ENCODE measurements around the gene DYNLT1.
"Not testable (repeated sequence)": the region's sequence is repeated elsewhere in the genome, so short reads cannot be mapped to it uniquely, and the experiment has no call there.

Gene DYNLT1

DNA sequence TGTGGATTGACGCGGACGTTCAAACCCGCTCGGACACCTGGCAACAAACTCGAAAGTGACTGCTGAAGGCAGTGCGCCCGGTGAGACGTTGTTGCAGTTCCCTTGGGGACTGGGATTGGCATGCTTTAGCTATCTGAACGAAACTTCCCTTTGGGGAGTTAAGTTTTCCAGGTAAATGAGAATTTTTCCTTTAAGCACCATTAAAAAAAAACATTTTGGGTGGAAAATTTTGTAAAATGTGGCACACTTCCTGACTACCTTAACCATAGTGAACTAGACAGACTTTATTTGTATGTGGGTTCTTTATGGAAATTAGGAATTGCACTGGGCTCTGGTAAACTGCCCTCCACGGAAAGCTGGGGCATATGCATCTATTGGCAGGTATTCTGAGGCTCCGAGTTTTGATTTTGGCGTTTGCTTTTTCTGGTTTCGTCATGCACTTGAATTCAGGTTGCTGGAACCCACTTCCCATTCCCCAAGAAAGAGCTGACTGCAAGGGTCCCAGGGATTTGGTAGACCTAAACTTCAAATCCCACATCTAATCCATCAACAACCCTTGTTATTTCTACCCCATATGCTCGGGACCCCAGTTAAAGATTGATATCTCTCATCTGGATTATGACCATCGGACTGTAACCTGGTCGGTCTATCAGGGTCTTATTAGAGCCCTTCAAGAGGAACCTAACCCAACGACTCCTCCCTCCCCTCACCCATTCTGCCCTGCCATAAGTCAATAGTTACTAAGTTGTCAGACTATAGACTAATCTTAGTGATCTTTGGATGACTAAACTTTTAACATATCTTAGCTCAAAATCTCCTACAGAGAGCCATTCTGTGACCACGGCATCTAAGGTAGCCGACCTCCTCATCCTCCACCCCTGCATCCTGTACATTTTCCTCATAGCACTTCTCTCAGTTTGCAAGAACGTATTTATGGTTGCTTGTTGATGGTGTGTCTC is 800 bp upstream of the DYNLT1 start:
- DNase-seq, result no peak

GRCh38 chr6:158643836-158644230 is 710 bp downstream of the DYNLT1 start:
- DNase-seq, result no peak

DNA sequence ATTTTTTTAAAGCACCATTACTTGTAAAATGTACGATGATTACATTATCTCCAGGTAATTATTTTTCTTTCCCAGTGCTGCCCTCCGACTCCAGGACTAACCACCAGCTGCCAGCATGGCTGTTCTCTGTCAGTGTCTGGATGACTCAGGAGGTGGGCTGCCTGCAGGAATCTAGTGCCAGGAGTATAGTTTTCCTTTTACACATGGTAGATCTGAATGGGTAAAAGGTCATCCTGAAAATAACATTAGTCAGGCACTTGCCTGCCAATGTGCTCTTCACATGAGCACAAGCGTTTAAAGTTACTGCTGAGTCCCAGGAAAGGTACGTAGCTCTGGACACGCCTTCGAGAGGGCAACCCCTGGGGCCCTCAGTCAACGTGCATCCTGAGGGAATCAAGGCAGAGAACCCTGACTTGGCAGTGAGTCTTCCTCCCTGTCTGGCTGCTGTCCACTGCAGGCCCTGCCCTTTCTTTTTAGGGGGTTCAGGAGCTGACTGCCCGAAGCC is 2.4 kb downstream of the DYNLT1 start:
- no peak for DNase-seq

- no peak for DNase-seq
These were observed 4.0 kb downstream of the DYNLT1 start for GRCh38 chr6:158640519-158640918.

GRCh38 chr6:158639056-158639455 is 5.5 kb downstream of the DYNLT1 start:
- no peak for DNase-seq

DNA sequence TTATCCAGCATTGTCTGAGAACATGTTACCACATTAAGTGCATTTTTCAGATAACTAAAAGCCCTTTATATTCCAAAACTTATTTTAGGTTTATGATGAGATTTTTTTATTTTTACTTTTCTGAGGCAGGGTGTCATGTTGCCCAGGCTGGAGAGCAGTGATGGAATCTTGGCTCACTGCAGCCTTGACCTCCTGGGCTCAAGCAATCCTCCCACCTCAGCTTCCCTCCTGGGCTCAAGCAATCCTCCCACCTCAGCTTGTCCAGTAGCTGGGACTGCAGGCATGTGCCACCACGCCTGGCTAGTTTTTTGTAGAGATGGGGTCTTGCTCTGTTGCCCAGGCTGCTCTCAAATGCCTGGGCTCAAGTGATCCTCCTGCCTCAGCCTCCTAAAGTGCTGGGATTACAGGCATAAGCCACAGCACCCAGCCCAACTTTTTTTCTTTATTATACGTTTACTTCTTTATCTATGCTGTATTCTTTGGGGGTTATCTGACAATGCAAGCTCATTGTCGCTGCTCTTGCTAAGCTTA is 6.2 kb downstream of the DYNLT1 start:
- DNase-seq, result no peak

DNA sequence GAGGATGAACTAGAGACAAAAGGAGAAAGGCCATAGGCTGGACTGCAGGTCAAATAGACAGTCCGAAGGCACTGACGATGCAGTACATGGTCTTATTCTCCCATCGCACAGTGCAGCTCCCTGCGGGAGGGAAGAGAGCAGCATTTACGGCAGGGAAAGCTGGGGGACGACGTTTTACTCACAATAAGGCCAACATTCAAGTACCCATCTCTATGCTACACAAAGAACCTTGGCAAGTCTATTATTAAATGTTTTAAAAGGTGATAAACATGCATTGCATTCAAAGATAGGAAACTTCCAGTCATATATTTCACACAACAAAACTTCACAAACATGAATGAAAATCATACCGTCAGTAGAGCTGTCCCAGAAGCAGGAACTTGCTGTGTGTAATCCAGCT is 7.8 kb downstream of the DYNLT1 start:
- no peak for DNase-seq

DNA sequence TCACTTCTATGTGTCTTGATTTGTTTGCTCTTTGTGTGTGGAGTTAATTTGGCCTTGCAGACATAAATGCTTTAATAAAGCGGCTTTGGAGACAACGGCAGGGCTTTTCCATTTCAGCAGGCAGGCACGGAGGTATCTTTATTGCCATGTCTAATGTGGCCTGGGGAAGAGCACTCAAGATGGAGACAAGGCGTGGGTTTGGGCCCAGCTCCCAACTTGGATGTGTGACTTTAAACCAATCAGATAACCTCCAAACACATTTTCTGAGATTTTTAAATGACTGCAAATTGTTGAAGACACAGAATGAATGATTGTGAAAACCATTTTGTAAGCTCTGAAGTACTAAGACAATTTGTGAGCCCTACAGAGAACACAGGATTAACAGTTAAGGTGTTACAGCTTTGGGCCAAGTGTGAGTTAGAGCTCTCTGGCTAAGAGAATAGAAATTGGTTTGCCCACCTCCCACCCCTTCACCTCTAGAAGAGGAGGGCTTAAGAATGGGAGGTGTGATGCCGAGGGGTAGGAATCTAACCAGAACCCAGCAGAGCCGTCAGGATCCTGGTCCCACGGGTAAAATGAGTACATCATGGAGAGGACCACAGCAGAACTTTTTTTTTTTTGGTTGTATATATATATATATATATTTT is 9.0 kb downstream of the DYNLT1 start:
- no peak for DNase-seq

GRCh38 chr6:158634695-158635426 is 9.7 kb downstream of the DYNLT1 start:
- DNase-seq, result no peak

DNA sequence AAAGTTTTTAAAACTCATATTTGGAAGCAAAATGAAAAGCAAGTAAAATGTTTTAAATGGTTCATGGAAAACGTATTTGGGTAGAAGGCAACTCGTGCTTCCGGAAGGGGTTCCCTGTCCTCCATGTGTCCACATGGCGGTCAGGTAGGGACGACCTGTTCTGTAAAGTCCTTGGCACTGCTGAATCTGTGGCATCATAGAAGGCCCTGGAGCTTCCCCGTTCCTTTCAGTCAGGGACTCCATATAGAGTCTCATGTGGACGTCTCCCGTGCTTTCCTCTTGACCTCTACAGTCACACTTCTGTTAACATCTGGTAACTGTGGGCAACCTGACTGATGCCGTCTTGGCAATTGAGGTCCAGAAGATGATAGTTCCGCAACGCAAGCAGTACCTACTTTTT is 11.4 kb downstream of the DYNLT1 start:
- no peak for DNase-seq

DNA sequence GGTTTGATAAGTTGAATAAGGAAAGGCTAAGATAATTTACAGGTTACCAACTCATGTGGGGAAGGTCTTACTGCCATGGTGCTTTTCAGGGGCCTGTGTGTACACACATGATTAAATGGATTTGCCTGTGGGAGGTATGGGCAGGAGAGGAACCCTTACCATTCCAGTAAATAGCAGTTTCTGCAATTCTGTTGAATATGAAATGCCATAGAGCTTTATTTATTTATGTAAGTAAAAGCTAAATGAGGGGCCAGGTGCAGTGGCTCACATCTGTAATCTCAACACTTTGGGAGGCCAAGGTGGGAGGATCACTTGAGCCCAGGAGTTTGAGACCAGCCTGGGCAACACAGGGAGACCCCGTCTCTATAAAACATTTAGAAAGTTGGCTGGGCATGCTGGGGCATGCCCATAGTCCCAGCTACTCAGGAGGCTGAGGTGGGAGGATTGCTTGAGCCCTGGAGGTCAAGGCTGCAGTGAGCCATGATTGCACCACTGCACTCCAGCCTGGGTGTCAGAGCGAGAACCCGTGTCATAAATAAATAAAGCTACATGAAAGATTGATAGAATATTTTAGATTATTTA is 11.9 kb downstream of the DYNLT1 start:
- not testable (repeated sequence) for DNase-seq

DNA sequence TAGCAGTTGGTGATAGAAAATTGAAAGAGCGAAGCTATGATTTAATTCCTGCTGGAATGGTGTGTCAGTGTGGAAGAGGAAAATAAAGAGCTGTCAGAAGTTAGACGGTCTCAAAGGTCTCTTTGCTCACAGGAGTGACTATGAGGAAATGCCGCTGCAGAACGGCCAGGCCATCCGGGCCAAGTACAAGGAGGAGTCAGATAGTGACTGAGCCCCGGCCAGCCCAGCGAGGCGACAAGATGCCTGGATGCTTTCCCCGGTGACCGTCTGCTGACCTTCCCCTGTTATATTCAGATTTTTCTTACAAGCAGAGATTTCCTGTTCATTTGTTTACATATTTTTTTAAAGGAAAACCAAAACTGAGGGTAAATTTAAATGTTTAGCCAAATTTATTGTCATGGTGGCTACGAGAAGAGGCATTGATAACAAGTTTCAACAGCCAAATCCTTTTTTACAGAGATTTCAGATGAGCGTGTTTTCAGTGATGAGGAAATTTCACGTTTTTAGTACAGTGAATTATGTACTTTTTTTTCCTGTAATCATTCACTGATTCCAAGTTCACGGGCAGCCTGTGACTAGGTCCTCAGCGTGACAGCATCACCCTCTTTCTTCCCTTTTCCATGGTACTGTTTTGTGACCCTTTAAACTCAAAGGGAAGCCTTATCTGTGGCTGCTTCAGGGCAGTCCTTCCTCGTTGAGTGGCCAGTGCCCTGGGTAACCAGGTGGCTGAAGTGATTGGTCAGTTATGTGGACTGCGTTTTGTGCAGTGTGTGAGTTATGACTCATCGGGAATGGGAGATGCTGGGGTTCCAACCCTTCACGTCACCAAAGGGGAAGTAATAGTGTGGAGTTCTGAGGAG is 12.6 kb downstream of the DYNLT1 start:
- no peak for DNase-seq

DNA sequence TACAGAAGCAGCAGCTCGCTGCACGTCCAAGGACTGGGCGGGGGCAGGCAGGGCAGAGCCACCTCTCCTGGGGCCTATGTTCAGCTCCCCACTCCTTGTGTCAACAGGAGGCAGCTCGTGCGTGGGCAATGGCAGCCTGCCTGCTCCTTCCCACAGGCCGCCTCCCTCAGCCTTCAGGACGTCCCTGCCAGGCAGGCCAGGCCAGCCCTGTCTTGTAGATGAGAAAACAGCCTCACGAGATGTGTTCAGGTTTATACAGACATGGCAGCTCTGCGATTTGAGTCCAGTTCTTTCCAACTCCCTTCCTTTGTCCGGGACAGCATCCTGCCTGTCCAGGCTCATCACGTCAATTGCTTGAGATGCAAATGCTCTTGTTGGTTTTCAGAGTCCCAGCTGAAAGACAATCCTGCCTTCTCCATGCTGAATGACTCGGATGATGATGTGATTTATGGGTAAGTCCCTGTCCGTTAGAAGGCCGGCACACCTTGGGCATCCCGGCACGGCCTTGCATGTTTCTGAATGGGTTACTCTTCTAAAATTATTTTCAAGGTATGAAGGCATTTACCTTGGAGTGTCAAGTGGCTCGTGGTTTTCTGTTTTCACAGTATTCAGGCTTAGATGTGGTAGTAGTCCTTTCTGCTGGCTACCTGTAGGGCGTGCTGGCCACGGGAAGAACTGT is 13.5 kb downstream of the DYNLT1 start:
- no peak for DNase-seq

DNA sequence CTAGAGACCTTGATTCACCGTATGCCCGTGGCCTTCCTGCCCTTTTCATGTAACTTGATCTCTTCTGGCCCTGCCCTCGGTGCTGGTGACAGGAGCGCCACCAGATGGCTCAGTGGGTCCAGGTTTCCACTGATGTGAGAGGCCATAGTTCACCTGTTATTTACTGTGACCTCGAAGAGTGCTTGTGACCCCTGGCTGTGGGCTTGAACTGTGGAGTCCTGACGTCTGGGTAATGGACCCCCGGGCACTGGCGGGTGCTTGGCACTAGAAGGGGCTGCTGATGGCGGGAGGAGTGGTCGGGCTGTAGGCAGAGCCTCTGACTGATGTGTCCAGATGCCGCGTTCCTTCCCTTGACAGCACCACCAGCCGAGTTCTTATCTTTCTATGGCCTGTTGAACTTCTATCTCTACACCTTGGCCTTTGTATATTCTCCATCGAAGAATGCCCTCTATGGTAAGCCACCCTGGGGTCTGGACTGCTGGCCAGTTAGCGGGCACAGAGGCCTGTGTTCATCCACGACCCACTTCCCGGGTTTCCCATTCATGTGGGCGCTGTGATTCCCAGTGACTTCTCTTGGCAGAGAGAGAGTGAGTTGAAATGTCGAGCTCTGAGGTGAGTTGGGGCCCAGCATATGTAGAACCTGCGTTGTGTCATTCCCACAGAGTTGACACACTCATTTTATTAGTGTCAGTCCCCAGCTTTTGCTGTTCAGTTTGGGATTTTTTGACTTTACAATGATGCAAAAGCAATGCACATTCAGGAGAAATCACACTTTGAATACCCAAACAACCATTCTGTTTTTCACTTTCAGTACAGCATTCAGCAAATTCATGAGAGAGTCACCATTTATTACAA is 14.9 kb downstream of the DYNLT1 start:
- DNase-seq, result no peak

- no peak for DNase-seq
These were observed 16.0 kb downstream of the DYNLT1 start for GRCh38 chr6:158628542-158628941.

DNA sequence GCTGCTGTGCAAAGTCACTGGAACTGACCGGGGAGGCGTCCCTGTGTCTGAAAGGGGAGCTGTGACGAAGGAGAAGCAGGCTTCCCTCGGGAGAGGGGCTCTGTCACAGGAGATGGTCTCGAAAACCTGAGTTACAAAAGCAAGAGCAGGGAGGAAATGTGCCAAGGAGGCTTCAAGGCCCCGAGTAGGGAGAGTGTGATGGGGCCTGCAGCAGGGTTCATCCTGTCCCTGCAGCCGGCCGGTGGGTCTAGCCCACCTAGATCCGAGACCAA is 16.7 kb downstream of the DYNLT1 start:
- DNase-seq, result no peak

DNA sequence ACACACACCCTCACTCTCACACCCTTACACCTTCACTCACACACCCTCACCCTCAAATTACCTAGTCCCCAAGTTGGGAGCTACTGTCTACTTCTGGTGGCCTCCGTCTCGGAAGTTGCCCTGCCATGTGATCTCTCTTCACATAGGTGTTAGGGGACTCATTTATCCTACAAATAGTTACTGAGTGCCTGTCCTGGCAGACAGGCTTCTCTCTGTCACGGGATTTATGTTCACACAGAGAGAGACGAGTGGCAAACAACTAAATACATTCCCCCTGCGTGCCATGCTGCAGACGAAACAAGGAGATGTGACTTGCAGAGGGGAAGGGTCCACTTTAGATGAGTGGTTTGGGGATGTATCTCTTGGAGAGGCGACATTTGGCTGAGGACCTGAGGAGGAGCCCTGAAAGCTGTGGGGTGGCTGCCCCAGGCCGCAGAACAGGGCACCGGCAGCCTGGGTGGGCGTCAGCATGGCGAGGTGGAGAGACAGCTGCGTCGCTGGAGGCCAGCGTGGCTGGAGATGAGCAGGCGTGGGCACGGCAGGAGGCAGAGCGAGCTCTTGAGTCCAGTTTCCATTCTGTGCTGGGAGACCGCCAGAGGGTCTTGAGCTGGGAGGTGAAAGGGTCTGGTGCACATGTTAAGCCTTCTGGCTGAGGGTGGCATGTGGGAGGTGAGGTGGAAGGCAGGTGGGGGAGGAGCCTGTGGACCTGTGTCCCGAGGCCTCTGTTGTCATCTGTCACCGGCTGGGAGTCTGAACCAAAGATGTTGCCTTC is 17.2 kb downstream of the DYNLT1 start:
- DNase-seq, result no peak

GRCh38 chr6:158626360-158627167 is 18.0 kb downstream of the DYNLT1 start:
- no peak for DNase-seq
